C4-2B (cell line): ENCODE results near the gene RASSF7.

Source experiments
- H3K27ac ChIP-seq: fragments of 450-650 bp; 2 replicates; pipeline ENCODE4 v1.5.1; 2017
- ZFX ChIP-seq: fragments of 450-650 bp; IDR thresholded peaks from 2 replicates; pipeline ENCODE4 v1.6.1; 2017
- TF ChIP-seq, protein P1 (sequence below): fragments of 450-650 bp; conservative IDR thresholded peaks from 2 replicates; pipeline ENCODE4 v1.5.1; 2017; ENCODE audit warnings: mild to moderate bottlenecking

The RASSF7 gene

GRCh38 chr11:551131-551530, 9.6 kb upstream of the RASSF7 start:
- H3K27ac ChIP-seq = no peak overlapping the region
- no peak for TF ChIP-seq ZFX
- TF ChIP-seq, protein P1, sequence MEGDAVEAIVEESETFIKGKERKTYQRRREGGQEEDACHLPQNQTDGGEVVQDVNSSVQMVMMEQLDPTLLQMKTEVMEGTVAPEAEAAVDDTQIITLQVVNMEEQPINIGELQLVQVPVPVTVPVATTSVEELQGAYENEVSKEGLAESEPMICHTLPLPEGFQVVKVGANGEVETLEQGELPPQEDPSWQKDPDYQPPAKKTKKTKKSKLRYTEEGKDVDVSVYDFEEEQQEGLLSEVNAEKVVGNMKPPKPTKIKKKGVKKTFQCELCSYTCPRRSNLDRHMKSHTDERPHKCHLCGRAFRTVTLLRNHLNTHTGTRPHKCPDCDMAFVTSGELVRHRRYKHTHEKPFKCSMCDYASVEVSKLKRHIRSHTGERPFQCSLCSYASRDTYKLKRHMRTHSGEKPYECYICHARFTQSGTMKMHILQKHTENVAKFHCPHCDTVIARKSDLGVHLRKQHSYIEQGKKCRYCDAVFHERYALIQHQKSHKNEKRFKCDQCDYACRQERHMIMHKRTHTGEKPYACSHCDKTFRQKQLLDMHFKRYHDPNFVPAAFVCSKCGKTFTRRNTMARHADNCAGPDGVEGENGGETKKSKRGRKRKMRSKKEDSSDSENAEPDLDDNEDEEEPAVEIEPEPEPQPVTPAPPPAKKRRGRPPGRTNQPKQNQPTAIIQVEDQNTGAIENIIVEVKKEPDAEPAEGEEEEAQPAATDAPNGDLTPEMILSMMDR = no peak

DNA sequence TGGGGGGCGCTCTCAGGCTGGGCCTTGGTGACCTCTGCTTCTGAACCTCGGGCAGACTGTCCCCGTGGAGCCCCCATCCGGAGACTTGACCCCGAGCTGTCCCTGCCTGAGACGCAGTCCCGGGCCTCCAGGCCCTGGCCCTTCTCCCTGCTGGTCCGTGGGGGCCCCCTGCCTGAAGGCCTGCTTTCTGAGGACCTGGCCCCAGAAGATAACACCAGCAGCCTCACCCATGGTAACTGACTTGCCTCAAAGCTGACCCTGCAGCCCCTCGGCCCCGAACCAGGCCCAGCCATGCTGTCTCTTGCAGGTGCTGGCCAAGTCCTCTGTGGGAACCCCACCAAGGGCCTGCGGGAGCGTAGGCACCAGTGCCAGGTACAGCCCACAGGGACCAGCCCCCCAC, 9.2 kb upstream of the RASSF7 start:
- H3K27ac ChIP-seq = no peak overlapping the region
- TF ChIP-seq, protein P1 = no peak
- TF ChIP-seq ZFX = no peak

DNA sequence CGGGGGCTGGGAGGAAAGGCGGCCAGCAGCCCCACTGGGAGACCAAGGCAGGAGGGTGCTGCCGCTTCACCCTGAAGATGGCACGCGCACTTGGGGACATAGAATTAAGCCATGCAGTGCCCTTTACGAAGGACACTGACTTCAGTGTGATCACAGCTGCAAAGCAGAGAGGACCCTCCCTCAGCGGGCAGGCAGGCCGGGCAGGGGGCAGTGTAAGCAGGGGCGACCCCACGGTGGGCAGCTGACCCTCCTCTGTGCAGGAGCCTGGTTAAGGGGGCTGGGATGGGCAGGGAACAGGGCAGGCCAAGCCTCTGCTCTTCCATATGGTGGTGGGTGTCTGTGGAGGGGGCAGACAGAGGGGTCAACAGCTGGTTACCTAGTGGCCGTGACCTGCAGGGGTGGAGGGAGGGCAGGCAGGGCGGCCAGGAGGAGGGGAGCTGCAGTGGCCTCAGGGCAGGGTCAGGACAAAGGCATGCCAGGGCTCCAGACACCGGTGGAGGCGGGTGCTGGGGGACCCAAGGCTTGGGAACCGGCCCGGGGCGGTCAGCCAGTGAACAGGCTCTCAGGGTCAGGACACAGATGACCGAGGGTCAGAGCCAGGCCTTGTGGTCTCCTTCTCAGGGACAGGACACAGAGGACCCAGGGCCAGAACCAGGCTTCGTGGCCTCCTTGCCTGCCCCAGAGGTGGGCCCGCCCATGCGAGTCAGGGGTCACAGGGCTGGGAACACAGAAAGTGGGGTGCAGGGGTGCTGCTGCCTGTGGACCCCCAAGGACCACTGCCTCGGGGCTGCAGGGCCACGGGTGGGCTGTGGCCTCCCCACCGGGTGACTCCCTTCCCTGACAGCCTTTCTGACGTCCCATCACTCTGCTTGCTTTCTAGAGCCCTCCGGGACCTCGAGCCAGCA, 7.4 kb upstream of the RASSF7 start:
- no peak for TF ChIP-seq ZFX
- TF ChIP-seq, protein P1 = no peak
- H3K27ac ChIP-seq = no peak overlapping the region

DNA sequence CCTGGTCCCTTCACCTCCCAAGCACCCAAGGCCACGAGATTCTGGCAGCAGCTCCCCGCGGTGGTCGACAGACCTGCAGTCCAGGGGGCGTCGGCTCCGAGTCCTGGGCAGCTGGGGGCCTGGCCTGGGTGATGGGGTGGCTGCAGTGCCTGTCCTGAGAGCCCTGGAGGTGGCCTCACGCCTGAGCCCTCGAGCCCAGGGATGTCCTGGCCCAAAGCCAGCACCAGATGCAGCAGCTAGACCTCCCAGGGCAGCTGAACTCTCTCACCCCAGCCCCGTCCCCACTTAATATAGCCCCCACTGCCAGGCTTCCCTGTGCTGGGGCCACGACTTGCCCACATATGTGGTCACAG, 6.8 kb upstream of the RASSF7 start:
- no peak overlapping the region for H3K27ac ChIP-seq
- TF ChIP-seq ZFX = no peak
- TF ChIP-seq, protein P1 = no peak

DNA sequence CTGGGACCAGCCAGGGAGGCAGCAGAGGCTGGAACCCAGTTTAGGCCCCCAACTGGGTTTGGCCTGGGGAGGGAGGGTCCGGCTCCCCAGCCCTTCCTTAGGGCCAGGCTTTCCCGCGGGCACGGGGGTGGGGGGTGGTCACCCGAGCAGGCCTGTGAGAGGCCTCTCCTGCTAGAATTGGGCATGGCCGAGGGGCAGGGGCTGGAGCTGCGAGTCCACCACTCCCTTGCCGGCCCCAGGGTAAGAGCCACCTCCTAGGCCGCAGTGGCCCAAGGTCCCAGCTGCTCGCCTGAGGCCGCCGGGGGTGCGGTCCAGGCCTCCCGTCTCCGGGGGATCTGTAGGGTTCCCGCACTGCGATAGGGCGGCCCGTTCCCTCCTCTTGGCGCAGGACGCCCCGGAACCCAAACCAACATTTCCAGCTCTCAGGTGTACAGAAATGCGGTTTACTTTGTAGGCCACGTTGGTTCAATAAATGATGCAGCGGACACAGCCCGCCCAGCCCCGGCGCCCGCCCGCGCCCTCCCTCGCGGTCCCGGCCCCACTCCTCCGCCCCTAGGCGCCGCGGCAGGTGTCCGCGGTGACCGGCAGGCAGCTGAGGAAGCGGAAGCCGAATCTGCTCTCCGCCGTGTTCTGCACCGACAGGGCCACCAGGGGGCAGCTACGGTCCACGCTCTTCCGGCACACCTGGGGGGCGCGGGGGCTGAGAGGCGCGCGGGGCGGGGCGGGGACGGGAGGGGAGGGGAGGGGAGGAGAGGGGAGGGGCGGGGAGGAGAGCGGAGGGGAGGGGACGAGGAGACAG, 6.1 kb upstream of the RASSF7 start:
- no peak for TF ChIP-seq ZFX
- TF ChIP-seq, protein P1 = peak; percentile 80
- H3K27ac ChIP-seq = peak overlapping the region; percentile 22; the same call in 1 of the 2 replicates

DNA sequence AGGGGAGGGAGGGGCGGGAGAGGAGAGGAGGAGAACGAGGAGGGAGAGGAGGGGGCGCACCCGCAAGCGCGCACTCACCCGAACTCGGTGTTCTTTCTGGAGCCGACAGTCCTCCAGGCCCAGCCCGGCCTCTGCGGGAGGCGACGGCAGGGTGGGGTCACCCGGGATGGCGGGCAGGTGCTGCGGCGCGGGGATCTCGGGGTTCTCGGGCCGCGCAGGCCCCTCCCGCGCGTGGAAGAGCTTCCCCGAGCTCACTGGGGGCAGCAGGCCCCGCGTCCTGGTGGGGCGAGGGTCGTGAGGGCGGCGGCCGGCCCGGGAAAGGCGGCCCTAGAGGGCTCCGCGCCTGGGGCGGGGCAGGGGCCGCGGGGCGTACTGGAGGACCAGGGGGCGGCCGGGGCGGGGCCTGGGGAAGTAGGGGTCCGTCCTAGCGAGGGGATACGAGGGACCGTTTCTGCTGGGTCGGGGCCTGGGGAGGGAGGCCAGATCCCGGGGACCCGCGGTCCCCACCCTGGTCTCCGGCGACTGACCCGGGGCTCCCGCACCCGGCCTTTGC, 5.5 kb upstream of the RASSF7 start:
- TF ChIP-seq, protein P1 = no peak; the same call in 1 of the 2 replicates
- TF ChIP-seq ZFX = no peak
- no peak overlapping the region for H3K27ac ChIP-seq
